Vagina (tissue), 2 donors: Measurements from ENCODE around the gene PDZD4.

Source experiments
- CTCF ChIP-seq, 3 experiments: fragments of 450-650 bp in 2 of 3; fragments of 200-600 bp in 1 of 3; sonication (generic) in 1 of 3; IDR thresholded peaks; one replicate each; pipeline ENCODE4 v1.5.1; 2017 to 2019; ENCODE audit warnings: antibody characterized with exemption in 3 of 3, mild to moderate bottlenecking in 2 of 3, moderate library complexity in 2 of 3
- POLR2A ChIP-seq, 2 donors: fragments of 450-650 bp; IDR thresholded peaks; one replicate each; pipeline ENCODE4 v1.6.1; 2017; ENCODE audit warnings: antibody characterized with exemption in 2 of 2, mild to moderate bottlenecking in 2 of 2, moderate library complexity in 2 of 2

- TF ChIP-seq POLR2A (IDR thresholded peaks at IDR 0.05) (no peak), CTCF (IDR thresholded peaks at IDR 0.05) (no peak)
Measured at GRCh38 chrX:153818571-153819383, 11.6 kb downstream of the PDZD4 start.
